Loucy (cell line): ENCODE data around the gene TNFSF4.

Source experiments
- H2AFZ ChIP-seq: fragments of 200-600 bp; sonication (generic); 2 replicates; pipeline ENCODE4 v1.6.0; 2016; ENCODE audit warnings: antibody characterized with exemption, mild to moderate bottlenecking, low read length, moderate library complexity
- H3F3A ChIP-seq: fragments of 200-600 bp; 2 replicates; pipeline ENCODE4 v1.6.0; 2016; ENCODE audit warnings: antibody characterized with exemption, low read depth, mild to moderate bottlenecking
- H3K27me3 ChIP-seq: fragments of 200-600 bp; sonication (generic); 2 replicates; pipeline ENCODE4 v1.6.1; 2014; ENCODE audit warnings: low read length, mild to moderate bottlenecking; ENCODE audit not compliant: insufficient read depth, poor library complexity, severe bottlenecking
- H3K36me3 ChIP-seq: fragments of 200-600 bp; sonication (generic); 2 replicates; pipeline ENCODE4 v1.6.1; 2016; ENCODE audit warnings: low read length; ENCODE audit not compliant: insufficient read depth
- H3K4me1 ChIP-seq: fragments of 200-600 bp; sonication (generic); 2 replicates; pipeline ENCODE4 v1.5.1; 2014; ENCODE audit warnings: low read length, mild to moderate bottlenecking; ENCODE audit not compliant: insufficient read depth, poor library complexity, severe bottlenecking
- H3K4me2 ChIP-seq: fragments of 200-600 bp; sonication (generic); 2 replicates; pipeline ENCODE4 v1.6.0; 2014; ENCODE audit warnings: antibody characterized with exemption, low read length, low read depth, mild to moderate bottlenecking; ENCODE audit not compliant: poor library complexity, severe bottlenecking
- H3K4me3 ChIP-seq: fragments of 200-600 bp; sonication (generic); 2 replicates; pipeline ENCODE4 v1.5.1; 2014; ENCODE audit warnings: low read length, mild to moderate bottlenecking, mixed read lengths; ENCODE audit not compliant: poor library complexity, severe bottlenecking
- H3K79me2 ChIP-seq: fragments of 200-600 bp; sonication (generic); 2 replicates; pipeline ENCODE4 v1.6.1; 2014; ENCODE audit warnings: low read length; ENCODE audit not compliant: insufficient read depth
- H3K9ac ChIP-seq: fragments of 200-600 bp; sonication (generic); 2 replicates; pipeline ENCODE4 v1.6.0; 2014; ENCODE audit warnings: mild to moderate bottlenecking, low read depth, low read length, moderate library complexity; ENCODE audit not compliant: poor library complexity, severe bottlenecking
- H3K9me2 ChIP-seq: fragments of 200-600 bp; sonication (generic); replicated peaks from 2 replicates; pipeline ENCODE4 v1.6.1; 2016; ENCODE audit warnings: low read depth, low read length, mixed read lengths
- H3K9me3 ChIP-seq: fragments of 200-600 bp; sonication (generic); 2 replicates; pipeline ENCODE4 v1.6.1; 2014; ENCODE audit warnings: mild to moderate bottlenecking, antibody characterized with exemption, low read length, low read depth; ENCODE audit not compliant: insufficient read depth
- H4K20me1 ChIP-seq: fragments of 200-600 bp; sonication (generic); 2 replicates; pipeline ENCODE4 v1.6.0; 2014; ENCODE audit warnings: antibody characterized with exemption, low read length, mild to moderate bottlenecking; ENCODE audit not compliant: insufficient read depth, poor library complexity, severe bottlenecking
- CTCF ChIP-seq: fragments of 200-600 bp; sonication (generic); conservative IDR thresholded peaks from 2 replicates; pipeline ENCODE4 v1.5.1; 2014; ENCODE audit warnings: mild to moderate bottlenecking, antibody characterized with exemption, low read length
- EZH2phosphoT487 ChIP-seq: fragments of 200-600 bp; IDR thresholded peaks from 2 replicates; pipeline ENCODE4 v1.6.1; 2018; ENCODE audit warnings: antibody characterized with exemption, mild to moderate bottlenecking, moderate library complexity, borderline replicate concordance

The TNFSF4 gene

GRCh38 chr1:173202424-173203145 is 4.5 kb downstream of the TNFSF4 start:
- TF ChIP-seq EZH2phosphoT487 = no peak
- peak; percentile 82 for TF ChIP-seq CTCF
- peaks cover 80% of the 10 kb centered on the region for H3K4me1 ChIP-seq
- no peak overlapping the region for H2AFZ ChIP-seq
- peak overlapping the region; percentile 96 for H3K9ac ChIP-seq
- peak overlapping the region; percentile 79 for H3K4me3 ChIP-seq
- H3K27me3 ChIP-seq = no peaks in the 10 kb centered on the region
- H3K79me2 ChIP-seq = peaks cover 73% of the 10 kb centered on the region
- peaks cover 20% of the 10 kb centered on the region; the same call in 1 of the 2 replicates for H3F3A ChIP-seq
- H3K4me2 ChIP-seq = peak overlapping the region; percentile 94
- no peaks in the 10 kb centered on the region for H3K9me2 ChIP-seq
- H3K36me3 ChIP-seq = no peaks in the 10 kb centered on the region
- H3K9me3 ChIP-seq = no peaks in the 10 kb centered on the region
- H4K20me1 ChIP-seq = peaks cover 9% of the 10 kb centered on the region

- TF ChIP-seq EZH2phosphoT487 = no peak
- no peak for TF ChIP-seq CTCF
- no peaks in the 10 kb centered on the region for H3K9me2 ChIP-seq
- no peaks in the 10 kb centered on the region for H3K27me3 ChIP-seq
- no peak overlapping the region for H2AFZ ChIP-seq
- peaks cover 79% of the 10 kb centered on the region for H3K79me2 ChIP-seq
- peak overlapping the region; percentile 79 for H3K4me3 ChIP-seq
- peak overlapping the region; percentile 96 for H3K9ac ChIP-seq
- H3F3A ChIP-seq = peaks cover 17% of the 10 kb centered on the region; the same call in 1 of the 2 replicates
- H3K4me1 ChIP-seq = peaks cover 74% of the 10 kb centered on the region
- H4K20me1 ChIP-seq = peaks cover 9% of the 10 kb centered on the region
- peak overlapping the region; percentile 94 for H3K4me2 ChIP-seq
- H3K9me3 ChIP-seq = no peaks in the 10 kb centered on the region
- H3K36me3 ChIP-seq = no peaks in the 10 kb centered on the region
These were observed 5.2 kb downstream of the TNFSF4 start for GRCh38 chr1:173201969-173202368.

DNA sequence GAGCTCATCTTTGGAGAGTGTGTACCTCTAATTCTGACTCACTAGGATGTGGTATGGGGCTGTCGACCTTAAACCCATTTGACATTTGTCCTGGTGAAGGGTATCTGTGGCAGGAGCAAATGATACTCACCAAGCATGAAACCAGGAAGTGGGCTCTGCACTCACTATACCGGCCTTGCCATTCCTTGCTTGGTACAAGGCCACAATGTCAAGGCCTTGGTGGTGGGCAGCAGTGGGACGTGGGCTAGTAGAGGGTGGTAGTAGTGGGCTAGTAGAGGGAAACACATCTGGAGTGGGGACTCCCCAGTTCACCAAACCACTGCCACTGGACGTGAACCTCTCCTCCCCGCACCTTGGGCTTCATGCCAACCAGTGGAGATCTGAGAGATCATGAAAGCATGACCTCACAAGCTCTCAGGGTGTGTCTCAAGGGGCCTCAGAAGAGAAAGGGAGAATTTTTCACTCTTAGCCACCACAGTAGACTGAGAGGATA is 11.5 kb downstream of the TNFSF4 start:
- Histone ChIP-seq H3K79me2 (peaks cover 98% of the 10 kb centered on the region), H3K9me2 (no peaks in the 10 kb centered on the region), H3K36me3 (no peaks in the 10 kb centered on the region), H3K9ac (no peak overlapping the region), H3K4me3 (peak overlapping the region; percentile 29), H3K27me3 (no peaks in the 10 kb centered on the region), H3F3A (no peaks in the 10 kb centered on the region), H3K9me3 (no peaks in the 10 kb centered on the region), H2AFZ (no peak overlapping the region), H3K4me1 (peaks cover 68% of the 10 kb centered on the region), H4K20me1 (peaks cover 40% of the 10 kb centered on the region), H3K4me2 (peak overlapping the region; percentile 94)
- TF ChIP-seq EZH2phosphoT487 (no peak), CTCF (no peak)
